ENCODE results near the gene OGFR. TPM values are rescaled to one million over a fixed set of nuclear protein-coding genes. Genes with fewer than 3 reads are reported as not detected.

Gene OGFR
- total and polyA plus RNA-seq, 12 donors, result 9.3 to 157 (median 45.0) TPM

GRCh38 chr20:62772619-62772989, 32.0 kb upstream of the OGFR start:
- Histone ChIP-seq H3K9me3 (replicated peaks in 1 of 3) (no peaks in the 10 kb centered on the region), H3K36me3 (replicated peaks in 1 of 2) (no peaks in the 10 kb centered on the region), H3K4me3 (no peak overlapping the region), H3K27me3 (peaks cover 3% of the 10 kb centered on the region), H3K4me1 (replicated peaks in 1 of 2) (peaks cover 8 to 15% of the 10 kb centered on the region in 2 donors), H3K27ac (peak overlapping the region in 2 of 5 donors; percentile 27 to 82)
- 56 to 66% (median 63%) methylated on average over 11 of the region's 11 CpGs for WGBS, 4 donors
- intact Hi-C loops (cut with DNase I), result no loop called here
- DNase-seq, result no peak
- no peak for TF ChIP-seq CTCF (IDR thresholded peaks at IDR 0.05)
- TF ChIP-seq POLR2A (IDR thresholded peaks at IDR 0.05), result no peak

GRCh38 chr20:62772990-62773844, 31.4 kb upstream of the OGFR start:
- peaks cover 3% of the 10 kb centered on the region for H3K27me3 ChIP-seq
- H3K4me1 ChIP-seq (replicated peaks in 1 of 2), result peaks cover 8 to 15% of the 10 kb centered on the region in 2 donors
- peak in 6 of 7 donors; percentile 67 to 83 (median 72) for DNase-seq
- no peak for TF ChIP-seq POLR2A (IDR thresholded peaks at IDR 0.05)
- H3K9me3 ChIP-seq (replicated peaks in 1 of 3), result no peaks in the 10 kb centered on the region
- no peak overlapping the region for H3K4me3 ChIP-seq
- H3K36me3 ChIP-seq (replicated peaks in 1 of 2), result no peaks in the 10 kb centered on the region
- WGBS, 4 donors, result 32 to 39% (median 37%) methylated on average over 10 to 19 of the region's 19 CpGs
- H3K27ac ChIP-seq, result peak overlapping the region in 2 of 5 donors; percentile 27 to 82
- intact Hi-C loops (cut with DNase I), result no loop called here

- 74 to 87% (median 85%) methylated on average over 25 to 29 of the region's 29 CpGs for WGBS, 4 donors
- intact Hi-C loops (cut with DNase I), result no loop called here
- no peak overlapping the region for H3K4me3 ChIP-seq
- peaks cover 3% of the 10 kb centered on the region for H3K27me3 ChIP-seq
- peaks cover 4 to 7% of the 10 kb centered on the region in 2 donors for H3K4me1 ChIP-seq (replicated peaks in 1 of 2)
- no peak for DNase-seq
- H3K27ac ChIP-seq, result peak overlapping the region in 1 of 5 donors; percentile 82
- H3K36me3 ChIP-seq (replicated peaks in 1 of 2), result no peaks in the 10 kb centered on the region
- TF ChIP-seq POLR2A (IDR thresholded peaks at IDR 0.05) (no peak), CTCF (IDR thresholded peaks at IDR 0.05) (no peak)
- no peaks in the 10 kb centered on the region for H3K9me3 ChIP-seq (replicated peaks in 1 of 3)
Measured at GRCh38 chr20:62773845-62774714, 30.6 kb upstream of the OGFR start.

- TF ChIP-seq POLR2A (IDR thresholded peaks at IDR 0.05), result no peak
- TF ChIP-seq CTCF (IDR thresholded peaks at IDR 0.05), result no peak
- Histone ChIP-seq H3K36me3 (replicated peaks in 1 of 2) (no peaks in the 10 kb centered on the region), H3K4me3 (no peak overlapping the region), H3K27me3 (peaks cover 3% of the 10 kb centered on the region), H3K27ac (no peak overlapping the region), H3K4me1 (replicated peaks in 1 of 2) (peaks cover 4 to 6% of the 10 kb centered on the region in 2 donors), H3K9me3 (replicated peaks in 1 of 3) (no peaks in the 10 kb centered on the region)
- 66 to 76% (median 70%) methylated on average over 3 to 8 of the region's 8 CpGs for WGBS, 4 donors
- intact Hi-C loops (cut with DNase I), result loop anchor here in 1 of 2 donors (5.0 kb wide), 1 partner anchor 87 kb away; no protein-coding TSS in a partner anchor
- DNase-seq, result no peak
Measured at GRCh38 chr20:62774762-62775161, 29.9 kb upstream of the OGFR start.

Data from adrenal gland (tissue), 12 donors.